Brain microvascular endothelial cell (primary cell): ENCODE results near the gene SCAPER.

Experiments
- DNase-seq: peaks from one replicate; pipeline ENCODE4 v3.0.0-alpha.2; 2020
- H3K27ac ChIP-seq: fragments of 250-450 bp; sonication (Bioruptor Pico); 2 replicates; pipeline ENCODE4 v1.5.1; 2020; ENCODE audit warnings: mild to moderate bottlenecking, moderate library complexity
- H3K27me3 ChIP-seq: fragments of 250-450 bp; sonication (Bioruptor Pico); replicated peaks from 2 replicates; pipeline ENCODE4 v1.5.1; 2020; ENCODE audit warnings: mild to moderate bottlenecking
- H3K36me3 ChIP-seq: fragments of 250-450 bp; sonication (Bioruptor Pico); replicated peaks from 2 replicates; pipeline ENCODE4 v1.5.1; 2020; ENCODE audit warnings: mild to moderate bottlenecking
- H3K4me3 ChIP-seq: 2 replicates; pipeline ENCODE4 v1.5.1; 2011; ENCODE audit warnings: low read depth, mild to moderate bottlenecking, control low read depth, low read length, moderate library complexity
- CTCF ChIP-seq: IDR thresholded peaks from 2 replicates; pipeline ENCODE4 v1.5.1; 2011; ENCODE audit warnings: low read depth, mild to moderate bottlenecking, moderate library complexity, low read length, control low read depth, inconsistent platforms; ENCODE audit errors: missing control alignments
- in situ Hi-C: cut with HindIII; loops from 2 replicates; pipeline ENCODE4 v1.10.0; 2017; ENCODE audit warnings: low sequenced_read_pairs, low pct_ligation_motif_present

Gene SCAPER

GRCh38 chr15:76945494-76946093 lies 40.5 kb upstream of the SCAPER start:
- Histone ChIP-seq H3K27me3 (no peaks in the 10 kb centered on the region), H3K4me3 (no peak overlapping the region), H3K36me3 (peaks cover 7% of the 10 kb centered on the region), H3K27ac (no peak overlapping the region)
- in situ Hi-C loops, result no loop called here
- no peak for TF ChIP-seq CTCF
- no peak for DNase-seq

- no peaks in the 10 kb centered on the region for H3K27me3 ChIP-seq
- in situ Hi-C loops, result no loop called here
- H3K27ac ChIP-seq, result no peak overlapping the region
- no peak for DNase-seq
- H3K4me3 ChIP-seq, result no peak overlapping the region
- H3K36me3 ChIP-seq, result peaks cover 10% of the 10 kb centered on the region
- no peak for TF ChIP-seq CTCF
Measured at GRCh38 chr15:76942331-76942730, 37.2 kb upstream of the SCAPER start.

- H3K36me3 ChIP-seq, result peaks cover 10% of the 10 kb centered on the region
- H3K27me3 ChIP-seq, result no peaks in the 10 kb centered on the region
- H3K27ac ChIP-seq, result no peak overlapping the region
- no peak for DNase-seq
- no peak overlapping the region for H3K4me3 ChIP-seq
- no peak for TF ChIP-seq CTCF
- in situ Hi-C loops, result no loop called here
Measured at GRCh38 chr15:76941636-76942035, 36.5 kb upstream of the SCAPER start.

- Histone ChIP-seq H3K27me3 (no peaks in the 10 kb centered on the region), H3K36me3 (peaks cover 13% of the 10 kb centered on the region), H3K27ac (no peak overlapping the region), H3K4me3 (no peak overlapping the region)
- no peak for DNase-seq
- in situ Hi-C loops, result no loop called here
- TF ChIP-seq CTCF, result no peak
Measured at GRCh38 chr15:76939715-76940114, 34.6 kb upstream of the SCAPER start.

- no peak for DNase-seq
- no peak for TF ChIP-seq CTCF
- in situ Hi-C loops, result no loop called here
- peaks cover 6% of the 10 kb centered on the region for H3K36me3 ChIP-seq
- no peak overlapping the region for H3K27ac ChIP-seq
- no peaks in the 10 kb centered on the region for H3K27me3 ChIP-seq
- H3K4me3 ChIP-seq, result no peak overlapping the region
Measured at GRCh38 chr15:76938752-76939151, 33.6 kb upstream of the SCAPER start.

- in situ Hi-C loops, result no loop called here
- peaks cover 6% of the 10 kb centered on the region for H3K36me3 ChIP-seq
- H3K4me3 ChIP-seq, result no peak overlapping the region
- no peak for TF ChIP-seq CTCF
- no peak overlapping the region for H3K27ac ChIP-seq
- no peak for DNase-seq
- no peaks in the 10 kb centered on the region for H3K27me3 ChIP-seq
Measured at GRCh38 chr15:76936671-76937070, 31.5 kb upstream of the SCAPER start.
